GM12874 (cell line): ENCODE data around the gene NFYC.

Experiments used
- TF ChIP-seq, protein P1 (sequence below): IDR thresholded peaks from 2 replicates; pipeline ENCODE4 v1.5.1; 2011; ENCODE audit warnings: low read depth, mild to moderate bottlenecking, control low read depth, low read length, moderate library complexity; ENCODE audit not compliant: insufficient read depth

Gene NFYC

DNA sequence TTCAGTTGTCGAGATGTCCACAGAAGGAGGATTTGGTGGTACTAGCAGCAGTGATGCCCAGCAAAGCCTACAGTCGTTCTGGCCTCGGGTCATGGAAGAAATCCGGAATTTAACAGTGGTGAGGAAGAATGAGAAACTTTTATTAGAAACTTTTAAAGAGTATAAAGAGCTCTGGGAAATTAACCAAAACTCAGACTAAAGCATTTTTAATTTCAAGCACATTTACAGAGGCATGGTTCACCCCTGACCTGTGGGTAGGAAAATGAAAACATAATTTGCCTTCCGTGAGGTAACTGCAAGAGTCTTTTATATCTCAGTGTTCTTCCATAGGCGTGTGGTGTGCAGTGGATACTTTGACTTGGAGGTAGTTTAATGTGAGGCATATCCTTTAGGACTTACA is 47.3 kb downstream of the NFYC start:
- TF ChIP-seq, protein P1, sequence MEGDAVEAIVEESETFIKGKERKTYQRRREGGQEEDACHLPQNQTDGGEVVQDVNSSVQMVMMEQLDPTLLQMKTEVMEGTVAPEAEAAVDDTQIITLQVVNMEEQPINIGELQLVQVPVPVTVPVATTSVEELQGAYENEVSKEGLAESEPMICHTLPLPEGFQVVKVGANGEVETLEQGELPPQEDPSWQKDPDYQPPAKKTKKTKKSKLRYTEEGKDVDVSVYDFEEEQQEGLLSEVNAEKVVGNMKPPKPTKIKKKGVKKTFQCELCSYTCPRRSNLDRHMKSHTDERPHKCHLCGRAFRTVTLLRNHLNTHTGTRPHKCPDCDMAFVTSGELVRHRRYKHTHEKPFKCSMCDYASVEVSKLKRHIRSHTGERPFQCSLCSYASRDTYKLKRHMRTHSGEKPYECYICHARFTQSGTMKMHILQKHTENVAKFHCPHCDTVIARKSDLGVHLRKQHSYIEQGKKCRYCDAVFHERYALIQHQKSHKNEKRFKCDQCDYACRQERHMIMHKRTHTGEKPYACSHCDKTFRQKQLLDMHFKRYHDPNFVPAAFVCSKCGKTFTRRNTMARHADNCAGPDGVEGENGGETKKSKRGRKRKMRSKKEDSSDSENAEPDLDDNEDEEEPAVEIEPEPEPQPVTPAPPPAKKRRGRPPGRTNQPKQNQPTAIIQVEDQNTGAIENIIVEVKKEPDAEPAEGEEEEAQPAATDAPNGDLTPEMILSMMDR, result no peak

DNA sequence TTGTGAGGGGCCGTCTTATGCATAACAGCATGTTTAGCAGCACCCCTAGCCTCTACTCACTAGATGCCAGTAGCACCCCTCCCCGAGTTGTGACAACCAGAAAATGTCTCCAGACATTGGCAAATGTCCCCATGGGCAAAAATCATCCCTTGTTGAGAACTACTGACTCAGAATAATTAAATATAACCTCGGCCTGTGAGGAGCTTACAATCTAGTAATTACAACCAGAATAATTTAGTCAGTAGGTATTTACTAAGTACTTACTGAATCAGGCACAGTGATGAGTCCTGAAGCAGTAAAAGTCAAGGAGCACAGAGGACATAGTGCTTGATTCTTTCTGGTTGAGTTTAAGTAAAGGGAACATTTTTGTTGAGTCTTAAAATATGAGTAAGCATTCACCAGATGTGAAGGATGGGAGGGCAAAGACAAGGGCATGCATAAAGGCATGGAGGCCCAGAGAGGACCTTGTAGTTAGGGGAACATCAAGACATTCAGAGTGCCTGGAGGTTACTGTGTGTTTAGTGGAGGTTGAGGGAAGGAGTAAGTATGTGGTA is 48.0 kb downstream of the NFYC start:
- TF ChIP-seq, protein P1, result no peak

DNA sequence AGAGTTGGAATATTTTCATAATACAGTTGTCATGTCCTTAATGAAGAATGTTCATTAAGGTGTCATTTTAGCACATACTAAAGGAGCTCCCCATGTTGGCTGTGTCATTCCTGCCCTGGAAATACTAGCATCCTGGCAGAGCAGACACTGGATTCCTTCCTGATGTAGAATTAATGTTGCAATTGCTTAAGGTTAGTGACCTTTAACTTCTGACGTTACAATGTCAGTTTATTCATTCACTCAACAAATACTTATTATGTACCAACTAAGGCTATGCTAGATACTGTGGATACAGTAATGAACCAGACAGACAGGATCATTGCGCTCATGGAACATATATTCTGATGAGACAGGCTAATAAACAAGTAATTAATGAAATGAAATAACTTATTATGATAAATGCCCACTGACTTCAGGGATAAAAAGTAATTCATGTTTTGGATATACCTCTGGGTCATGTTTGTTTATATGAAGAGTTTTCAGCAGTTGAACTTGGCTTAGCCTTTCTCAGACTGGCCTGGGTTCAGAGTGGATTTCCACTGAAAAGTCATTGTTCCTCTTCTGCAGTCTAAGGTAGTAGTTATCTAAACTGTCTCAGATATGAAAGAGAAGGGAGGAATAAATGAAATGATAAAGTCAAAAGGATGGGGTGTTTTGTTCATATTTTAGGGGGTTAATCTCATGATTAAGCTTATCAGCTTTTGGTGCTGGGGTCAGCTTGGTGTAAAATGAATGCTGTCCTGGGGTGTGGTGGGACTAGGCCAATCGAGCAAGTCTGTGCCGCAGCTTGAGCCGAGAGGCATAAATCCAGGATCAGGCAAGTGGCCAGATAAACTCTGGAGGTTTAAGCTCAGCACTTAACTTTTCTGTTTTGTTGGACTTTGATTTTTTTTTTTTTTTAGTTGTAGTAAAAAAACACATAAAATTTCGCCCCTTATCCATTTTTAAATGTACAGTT is 48.8 kb downstream of the NFYC start:
- TF ChIP-seq, protein P1, result no peak

DNA sequence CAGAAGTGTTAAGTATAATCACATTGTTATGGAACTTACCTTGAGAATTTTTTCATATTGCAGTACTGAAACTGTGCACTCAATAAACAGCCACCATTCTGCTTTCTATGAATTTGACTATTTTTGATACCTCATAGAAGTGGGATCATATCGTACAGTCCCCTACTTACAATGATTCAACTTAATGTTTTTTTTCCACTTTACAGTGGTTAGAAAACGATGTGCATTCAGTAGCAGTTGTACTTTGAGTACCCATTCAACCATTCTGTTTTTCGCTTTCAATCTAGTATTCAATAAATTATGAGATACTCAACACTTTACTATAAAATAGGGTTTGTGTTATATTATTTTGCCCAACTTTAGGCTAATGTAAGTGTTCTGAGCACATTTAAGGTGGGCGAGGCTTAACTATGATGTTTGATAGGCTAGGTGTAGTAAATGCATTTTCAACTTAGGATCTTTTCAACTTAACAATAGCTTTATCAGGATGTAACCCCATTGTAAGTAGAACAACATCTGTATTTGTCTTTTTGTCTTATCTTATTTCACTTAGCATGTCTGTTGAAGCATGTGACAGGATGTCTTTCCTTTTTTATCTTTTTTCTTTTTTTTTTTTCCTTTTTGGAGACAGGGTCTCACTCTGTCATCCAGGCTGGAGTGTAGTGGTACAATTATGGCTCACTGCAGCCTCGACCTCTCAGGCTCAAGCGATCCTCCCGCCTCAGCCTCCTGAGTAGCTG is 49.7 kb downstream of the NFYC start:
- TF ChIP-seq, protein P1, result no peak

DNA sequence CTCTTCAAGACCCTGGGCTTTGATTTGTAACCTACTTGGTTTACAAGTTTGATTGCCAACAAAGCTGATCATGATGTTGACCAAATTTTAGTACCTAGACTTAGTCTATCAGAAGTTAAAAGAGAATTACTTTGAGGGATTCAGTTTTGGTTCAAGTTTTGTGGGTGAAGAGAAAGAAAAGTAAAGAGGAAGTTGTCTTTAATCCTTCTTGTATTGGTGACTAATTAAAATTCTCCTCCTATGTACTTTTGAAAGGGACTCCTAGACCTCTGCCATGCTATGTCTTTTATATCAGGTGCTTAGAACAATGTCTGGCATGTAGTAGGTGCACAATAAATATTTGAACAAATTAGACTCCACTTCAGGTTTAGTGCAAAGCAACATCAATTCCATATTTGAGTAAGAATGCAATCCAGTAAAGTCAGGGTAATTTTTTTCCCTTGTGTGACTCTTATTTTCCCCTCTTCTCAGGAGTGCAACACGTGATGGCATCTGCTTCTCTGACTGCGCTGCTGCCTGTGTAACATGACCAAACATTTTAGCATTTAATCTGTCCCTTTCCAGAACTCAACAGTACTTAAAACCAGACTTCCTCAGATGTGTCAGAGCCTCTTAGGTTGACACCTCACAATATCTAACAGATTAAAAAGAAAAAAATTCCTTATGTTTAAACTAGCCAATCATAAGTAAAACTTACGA is 51.0 kb downstream of the NFYC start:
- TF ChIP-seq, protein P1, result no peak

DNA sequence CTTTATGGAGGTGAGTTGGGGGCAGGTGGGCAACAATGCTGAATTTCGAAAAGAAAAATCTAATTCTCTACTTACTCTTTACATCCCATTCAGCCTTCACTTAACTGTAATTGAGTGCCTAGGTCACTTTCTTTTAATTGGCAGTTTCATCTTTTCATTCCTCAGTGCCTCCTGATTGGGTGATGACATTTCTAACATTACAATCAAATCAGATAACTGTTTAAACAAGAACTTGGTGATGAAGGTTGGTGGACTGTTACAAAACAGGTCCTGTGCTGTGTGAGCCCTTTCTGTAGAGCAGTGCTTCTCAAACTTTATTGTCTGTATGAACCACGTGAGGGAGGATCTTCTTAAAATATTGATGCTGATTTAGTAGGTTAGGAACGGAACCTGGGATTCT is 51.9 kb downstream of the NFYC start:
- TF ChIP-seq, protein P1, result no peak

DNA sequence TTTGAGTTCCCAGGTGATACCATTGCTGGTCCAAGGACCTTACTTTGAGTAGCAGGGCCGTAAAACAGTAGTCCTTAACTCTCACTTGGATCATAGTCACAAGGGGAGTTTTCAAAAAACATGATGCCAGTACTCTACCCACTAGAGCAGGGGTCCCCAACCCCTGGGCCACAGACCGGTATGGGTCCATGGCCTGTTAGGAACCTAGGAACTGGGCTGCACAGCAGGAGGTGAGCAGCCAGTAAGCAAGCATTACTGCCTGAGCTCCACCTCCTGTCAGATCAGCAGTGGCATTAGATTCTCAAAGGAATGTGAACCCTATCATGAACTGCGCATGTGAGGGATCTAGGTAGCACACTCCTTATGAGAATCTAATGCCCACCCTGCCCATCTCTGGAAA is 52.4 kb downstream of the NFYC start:
- TF ChIP-seq, protein P1, result no peak
